ENCODE measurements around the gene DACT2.
"Not testable (repeated sequence)": the region's sequence is repeated elsewhere in the genome, so short reads cannot be mapped to it uniquely, and the experiment has no call there.

DACT2 gene

GRCh38 chr6:168318579-168319278 lies 848 bp downstream of the DACT2 start:
- DNase-seq = no peak
- ATAC-seq = no peak
- H3K9me3 Mint-ChIP-seq = peaks cover 5% of the 10 kb centered on the region
- no peaks in the 10 kb centered on the region for H3K36me3 Mint-ChIP-seq (ENCODE audit: low read depth)
- peaks cover 51% of the 10 kb centered on the region for H3K27me3 Mint-ChIP-seq
- no peak overlapping the region for H3K27ac Mint-ChIP-seq
- H3K4me3 Mint-ChIP-seq = no peak overlapping the region
- no peaks in the 10 kb centered on the region for H3K4me1 Mint-ChIP-seq

GRCh38 chr6:168318090-168318489 lies 1.5 kb downstream of the DACT2 start:
- Mint-ChIP-seq H3K9me3 (peaks cover 5% of the 10 kb centered on the region), H3K4me3 (no peak overlapping the region), H3K4me1 (no peaks in the 10 kb centered on the region), H3K27ac (no peak overlapping the region), H3K36me3 (ENCODE audit: low read depth) (no peaks in the 10 kb centered on the region), H3K27me3 (peaks cover 46% of the 10 kb centered on the region)
- no peak for DNase-seq
- no peak for ATAC-seq

- H3K4me1 Mint-ChIP-seq = no peaks in the 10 kb centered on the region
- no peak overlapping the region for H3K4me3 Mint-ChIP-seq
- DNase-seq (no peak), ATAC-seq (no peak)
- no peaks in the 10 kb centered on the region for H3K9me3 Mint-ChIP-seq
- H3K27me3 Mint-ChIP-seq = peaks cover 28% of the 10 kb centered on the region
- H3K36me3 Mint-ChIP-seq (ENCODE audit: low read depth) = no peaks in the 10 kb centered on the region
- H3K27ac Mint-ChIP-seq = no peak overlapping the region
These were observed 4.0 kb downstream of the DACT2 start for GRCh38 chr6:168315596-168315995.

GRCh38 chr6:168314948-168315347 lies 4.6 kb downstream of the DACT2 start:
- Mint-ChIP-seq H3K9me3 (no peaks in the 10 kb centered on the region), H3K27me3 (peaks cover 25% of the 10 kb centered on the region), H3K27ac (no peak overlapping the region), H3K4me3 (no peak overlapping the region), H3K36me3 (ENCODE audit: low read depth) (no peaks in the 10 kb centered on the region), H3K4me1 (no peaks in the 10 kb centered on the region)
- ATAC-seq (no peak), DNase-seq (no peak)

GRCh38 chr6:168314021-168314420 lies 5.6 kb downstream of the DACT2 start:
- Mint-ChIP-seq H3K4me3 (no peak overlapping the region), H3K4me1 (no peaks in the 10 kb centered on the region), H3K27ac (no peak overlapping the region), H3K27me3 (peaks cover 22% of the 10 kb centered on the region), H3K9me3 (no peaks in the 10 kb centered on the region), H3K36me3 (ENCODE audit: low read depth) (no peaks in the 10 kb centered on the region)
- ATAC-seq = no peak
- DNase-seq = no peak

GRCh38 chr6:168313431-168314011 lies 6.1 kb downstream of the DACT2 start:
- ATAC-seq (no peak), DNase-seq (no peak)
- Mint-ChIP-seq H3K4me3 (no peak overlapping the region), H3K9me3 (no peaks in the 10 kb centered on the region), H3K36me3 (ENCODE audit: low read depth) (no peaks in the 10 kb centered on the region), H3K27me3 (peaks cover 17% of the 10 kb centered on the region), H3K4me1 (no peaks in the 10 kb centered on the region), H3K27ac (no peak overlapping the region)

- DNase-seq; H3K4me3 Mint-ChIP-seq; H3K36me3 Mint-ChIP-seq (ENCODE audit: low read depth); ATAC-seq; H3K9me3 Mint-ChIP-seq; H3K27ac Mint-ChIP-seq; H3K4me1 Mint-ChIP-seq: not testable (repeated sequence)
- H3K27me3 Mint-ChIP-seq = peaks cover 14% of the 10 kb centered on the region
These were observed 7.5 kb downstream of the DACT2 start for GRCh38 chr6:168312125-168312507.

GRCh38 chr6:168311410-168312124 lies 8.0 kb downstream of the DACT2 start:
- DNase-seq (no peak), ATAC-seq (no peak)
- Mint-ChIP-seq H3K27me3 (peaks cover 14% of the 10 kb centered on the region), H3K9me3 (no peaks in the 10 kb centered on the region), H3K4me3 (no peak overlapping the region), H3K4me1 (no peaks in the 10 kb centered on the region), H3K36me3 (ENCODE audit: low read depth) (no peaks in the 10 kb centered on the region), H3K27ac (no peak overlapping the region)

- Mint-ChIP-seq H3K4me3 (no peak overlapping the region), H3K4me1 (no peaks in the 10 kb centered on the region), H3K27me3 (peaks cover 13% of the 10 kb centered on the region), H3K27ac (no peak overlapping the region), H3K36me3 (ENCODE audit: low read depth) (no peaks in the 10 kb centered on the region), H3K9me3 (no peaks in the 10 kb centered on the region)
- DNase-seq (no peak), ATAC-seq (no peak)
These were observed 8.6 kb downstream of the DACT2 start for GRCh38 chr6:168310945-168311344.

GRCh38 chr6:168310403-168310802 lies 9.2 kb downstream of the DACT2 start:
- Mint-ChIP-seq H3K4me3 (no peak overlapping the region), H3K27me3 (peaks cover 7% of the 10 kb centered on the region), H3K4me1 (no peaks in the 10 kb centered on the region), H3K9me3 (no peaks in the 10 kb centered on the region), H3K36me3 (ENCODE audit: low read depth) (no peaks in the 10 kb centered on the region), H3K27ac (no peak overlapping the region)
- no peak for DNase-seq
- no peak for ATAC-seq

- Mint-ChIP-seq H3K27ac (no peak overlapping the region), H3K4me1 (no peaks in the 10 kb centered on the region), H3K36me3 (ENCODE audit: low read depth) (no peaks in the 10 kb centered on the region), H3K4me3 (no peak overlapping the region), H3K27me3 (peaks cover 5% of the 10 kb centered on the region), H3K9me3 (no peaks in the 10 kb centered on the region)
- no peak for DNase-seq
- no peak for ATAC-seq
These were observed 9.6 kb downstream of the DACT2 start for GRCh38 chr6:168309997-168310396.

- no peak for DNase-seq
- Mint-ChIP-seq H3K27ac (no peak overlapping the region), H3K36me3 (ENCODE audit: low read depth) (no peaks in the 10 kb centered on the region), H3K4me3 (no peak overlapping the region), H3K4me1 (no peaks in the 10 kb centered on the region), H3K9me3 (no peaks in the 10 kb centered on the region), H3K27me3 (peaks cover 5% of the 10 kb centered on the region)
- no peak for ATAC-seq
These were observed 10.4 kb downstream of the DACT2 start for GRCh38 chr6:168309183-168309582.

- H3K27me3 Mint-ChIP-seq = no peaks in the 10 kb centered on the region
- no peak overlapping the region for H3K4me3 Mint-ChIP-seq
- H3K9me3 Mint-ChIP-seq = no peaks in the 10 kb centered on the region
- H3K36me3 Mint-ChIP-seq (ENCODE audit: low read depth) = no peaks in the 10 kb centered on the region
- ATAC-seq = no peak
- DNase-seq = no peak
- no peak overlapping the region for H3K27ac Mint-ChIP-seq
- no peaks in the 10 kb centered on the region for H3K4me1 Mint-ChIP-seq
These were observed 11.0 kb downstream of the DACT2 start for GRCh38 chr6:168308390-168309144.

GRCh38 chr6:168307695-168308021 lies 11.9 kb downstream of the DACT2 start:
- H3K27me3 Mint-ChIP-seq = no peaks in the 10 kb centered on the region
- H3K4me1 Mint-ChIP-seq = no peaks in the 10 kb centered on the region
- ATAC-seq = no peak
- no peak overlapping the region for H3K4me3 Mint-ChIP-seq
- no peak for DNase-seq
- no peaks in the 10 kb centered on the region for H3K9me3 Mint-ChIP-seq
- no peaks in the 10 kb centered on the region for H3K36me3 Mint-ChIP-seq (ENCODE audit: low read depth)
- H3K27ac Mint-ChIP-seq = no peak overlapping the region
